Hair follicular keratinocyte (primary cell): ENCODE results near the gene ZNF281. TPM values are rescaled to one million over a fixed set of nuclear protein-coding genes. Genes with fewer than 3 reads are reported as not detected.

Source experiments
- total RNA-seq: library from RNA; depleted of rRNA; stranded (reverse); fragments of >200 nt; gene quantifications from 2 replicates; pipeline ENCODE4 v1.2.3, GENCODE V29; 2015

Gene ZNF281, protein sequence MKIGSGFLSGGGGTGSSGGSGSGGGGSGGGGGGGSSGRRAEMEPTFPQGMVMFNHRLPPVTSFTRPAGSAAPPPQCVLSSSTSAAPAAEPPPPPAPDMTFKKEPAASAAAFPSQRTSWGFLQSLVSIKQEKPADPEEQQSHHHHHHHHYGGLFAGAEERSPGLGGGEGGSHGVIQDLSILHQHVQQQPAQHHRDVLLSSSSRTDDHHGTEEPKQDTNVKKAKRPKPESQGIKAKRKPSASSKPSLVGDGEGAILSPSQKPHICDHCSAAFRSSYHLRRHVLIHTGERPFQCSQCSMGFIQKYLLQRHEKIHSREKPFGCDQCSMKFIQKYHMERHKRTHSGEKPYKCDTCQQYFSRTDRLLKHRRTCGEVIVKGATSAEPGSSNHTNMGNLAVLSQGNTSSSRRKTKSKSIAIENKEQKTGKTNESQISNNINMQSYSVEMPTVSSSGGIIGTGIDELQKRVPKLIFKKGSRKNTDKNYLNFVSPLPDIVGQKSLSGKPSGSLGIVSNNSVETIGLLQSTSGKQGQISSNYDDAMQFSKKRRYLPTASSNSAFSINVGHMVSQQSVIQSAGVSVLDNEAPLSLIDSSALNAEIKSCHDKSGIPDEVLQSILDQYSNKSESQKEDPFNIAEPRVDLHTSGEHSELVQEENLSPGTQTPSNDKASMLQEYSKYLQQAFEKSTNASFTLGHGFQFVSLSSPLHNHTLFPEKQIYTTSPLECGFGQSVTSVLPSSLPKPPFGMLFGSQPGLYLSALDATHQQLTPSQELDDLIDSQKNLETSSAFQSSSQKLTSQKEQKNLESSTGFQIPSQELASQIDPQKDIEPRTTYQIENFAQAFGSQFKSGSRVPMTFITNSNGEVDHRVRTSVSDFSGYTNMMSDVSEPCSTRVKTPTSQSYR
- 12.5 and 18.2 TPM in 2 replicates for total RNA-seq

DNA sequence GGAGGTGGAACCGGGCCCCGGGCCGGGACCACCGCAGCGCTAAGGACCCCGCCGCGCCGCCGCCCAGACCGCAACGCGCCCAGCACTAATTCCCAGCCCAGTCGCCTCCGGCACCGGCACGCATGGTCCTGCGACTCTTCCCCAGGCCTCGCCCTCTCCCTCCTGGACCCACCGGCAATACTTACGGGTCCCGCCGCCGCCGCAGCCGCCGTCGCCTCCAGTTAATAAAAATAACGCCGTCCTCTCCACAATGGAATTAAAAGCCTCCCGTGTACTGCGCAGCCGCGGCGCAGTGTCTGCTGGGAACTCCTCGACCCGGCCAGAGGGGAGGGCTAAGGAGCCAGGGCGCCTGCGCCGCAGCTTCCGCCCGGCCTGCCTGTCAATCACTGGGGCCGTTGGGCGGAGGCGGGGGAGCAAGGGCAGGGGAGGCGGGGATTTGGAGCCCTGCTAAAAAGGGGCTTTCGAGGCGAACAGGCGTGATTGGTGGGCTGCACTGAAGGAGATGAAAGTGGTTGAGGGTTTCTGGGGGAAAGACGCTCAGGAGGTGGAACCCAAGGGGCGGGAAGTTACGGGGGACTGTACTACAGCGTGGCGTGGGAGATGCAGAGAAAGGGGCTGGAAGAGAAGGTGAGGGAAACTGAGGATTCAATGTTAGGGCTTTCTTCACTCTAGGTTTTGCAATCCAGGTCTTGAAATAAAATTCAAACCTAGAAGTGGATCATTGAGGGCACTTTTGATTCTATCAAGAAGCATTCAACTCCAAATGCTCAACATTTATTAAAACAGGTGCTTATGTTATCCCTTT lies at the start of gene ZNF281:
ZNF281 (minus strand) TSS at position 276 of the 805 bp plus-strand sequence. CDS start 331 bp downstream, outside the sequence.

Other genes starting within 250 kb of the ZNF281 start
- 6.1 and 17.7 TPM in 2 replicates for gene KIF14, start 210.7 kb upstream of the ZNF281 start, total RNA-seq